Endometrial microvascular endothelial cells (primary cell): ENCODE data around the gene MIER2. TPM values are rescaled to one million over a fixed set of nuclear protein-coding genes. Genes with fewer than 3 reads are reported as not detected.
"Not testable (repeated sequence)": the region's sequence is repeated elsewhere in the genome, so short reads cannot be mapped to it uniquely, and the experiment has no call there.

Experiments used
- in situ Hi-C: cut with HindIII; loops from 2 replicates; pipeline ENCODE4 v1.10.0; 2017; ENCODE audit warnings: low sequenced_read_pairs, low pct_unique_long_range_greater_than_20kb; ENCODE audit errors: inconsistent ontology term
- total RNA-seq: library from RNA; depleted of rRNA; stranded (reverse); fragments of >200 nt; gene quantifications from one replicate; pipeline ENCODE4 v1.2.3, GENCODE V29; 2015; ENCODE audit errors: inconsistent ontology term

MIER2 gene
- total RNA-seq, 1 donor from 2014 or later, result 37.4 TPM

- in situ Hi-C loops, result no loop called here
Measured at GRCh38 chr19:366951-367350, 22.4 kb upstream of the MIER2 start.

- in situ Hi-C loops, result no loop called here
Measured at GRCh38 chr19:366205-366783, 21.7 kb upstream of the MIER2 start.

DNA sequence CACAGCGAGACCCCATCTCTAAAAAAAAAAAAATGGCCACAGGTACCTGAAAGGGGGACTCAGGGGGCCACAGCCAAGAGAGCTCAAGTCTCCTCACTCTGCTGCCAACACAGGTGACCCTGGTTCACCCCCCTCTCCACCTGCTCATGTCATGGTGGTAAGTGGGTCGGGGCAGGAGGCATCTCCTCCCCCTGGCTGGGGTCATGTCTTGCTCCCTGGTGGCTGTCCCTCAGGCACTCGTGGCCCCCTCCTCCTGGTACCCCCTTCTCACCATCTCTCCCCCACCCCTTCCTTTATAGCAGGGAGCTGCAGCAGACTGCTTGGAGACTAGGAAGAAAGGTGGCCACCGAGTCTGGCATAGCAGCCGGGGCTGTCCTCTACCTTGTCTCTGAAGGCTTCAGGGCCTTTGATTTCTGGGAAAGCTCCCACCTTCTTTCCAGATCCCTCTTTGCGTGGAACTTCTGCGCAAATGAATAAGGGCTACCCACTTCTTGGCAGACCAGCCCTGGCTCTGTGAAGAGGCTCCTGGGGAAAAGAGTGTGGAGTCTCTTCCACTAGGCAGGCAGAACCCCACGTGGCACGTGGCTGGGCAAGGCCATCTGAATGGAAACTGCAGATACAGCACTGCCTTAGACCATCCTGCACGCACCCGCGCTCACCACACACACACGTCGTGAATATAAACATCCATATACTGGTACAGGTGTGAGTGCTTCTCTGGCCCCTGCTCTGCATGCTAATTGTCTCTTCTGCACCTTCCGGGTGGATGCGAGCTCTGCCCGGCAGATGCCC lies 20.1 kb upstream of the MIER2 start:
- in situ Hi-C loops, result no loop called here

DNA sequence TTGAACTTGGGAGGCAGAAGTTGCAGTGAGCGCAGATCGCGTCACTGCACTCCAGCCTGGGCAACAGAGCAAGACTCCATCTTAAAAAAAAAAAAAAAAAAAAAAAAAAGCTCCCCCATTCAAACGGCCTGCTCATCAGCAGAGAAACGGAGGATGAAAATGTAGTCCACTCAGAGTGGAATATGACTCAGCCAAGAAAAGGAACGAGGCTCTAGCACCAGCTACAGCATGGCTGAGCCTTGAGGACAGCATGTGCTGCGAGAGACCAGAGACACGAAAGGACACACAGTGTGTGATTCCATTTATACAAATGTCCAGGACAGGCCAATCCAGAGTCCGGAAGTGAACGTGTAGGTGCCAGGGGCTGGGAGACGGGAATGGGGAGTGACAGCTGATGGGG lies 18.1 kb upstream of the MIER2 start:
- in situ Hi-C loops, result no loop called here

- in situ Hi-C loops, result no loop called here
Measured at GRCh38 chr19:362154-362553, 17.6 kb upstream of the MIER2 start.

DNA sequence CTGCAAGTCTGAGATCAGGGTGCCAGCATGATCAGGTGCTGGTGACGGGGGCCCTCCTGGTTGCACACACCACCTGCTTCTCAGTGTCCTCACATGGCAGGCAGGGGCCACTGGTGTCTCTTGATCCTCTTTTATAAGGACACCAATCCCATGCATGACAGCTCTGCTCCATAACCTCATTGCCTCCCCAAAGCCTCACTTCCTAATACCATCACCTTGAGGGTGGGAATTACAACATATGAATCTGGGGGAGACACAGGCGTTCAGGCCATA lies 15.0 kb upstream of the MIER2 start:
- in situ Hi-C loops, result no loop called here

GRCh38 chr19:355536-355935 lies 10.9 kb upstream of the MIER2 start:
- in situ Hi-C loops, result not testable (repeated sequence)

DNA sequence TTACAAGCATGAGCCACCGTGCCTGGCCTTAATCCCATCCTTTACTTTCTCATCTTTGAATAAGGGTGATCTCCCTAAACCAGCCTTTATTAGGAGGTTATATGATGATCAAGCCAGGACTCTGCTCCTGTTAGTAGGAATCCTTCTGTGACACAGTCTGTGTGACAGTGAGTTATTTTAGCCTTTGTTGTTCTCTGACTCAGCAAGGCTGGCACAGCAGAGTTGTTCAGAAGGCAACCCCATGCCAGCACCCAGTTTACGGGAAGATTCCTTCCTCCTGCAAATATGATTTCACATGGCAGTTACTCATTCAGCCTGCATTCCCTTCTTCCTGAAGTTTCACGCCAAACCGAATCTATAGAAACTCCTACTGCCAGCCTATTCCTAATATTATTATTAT lies 10.5 kb upstream of the MIER2 start:
- in situ Hi-C loops, result no loop called here

DNA sequence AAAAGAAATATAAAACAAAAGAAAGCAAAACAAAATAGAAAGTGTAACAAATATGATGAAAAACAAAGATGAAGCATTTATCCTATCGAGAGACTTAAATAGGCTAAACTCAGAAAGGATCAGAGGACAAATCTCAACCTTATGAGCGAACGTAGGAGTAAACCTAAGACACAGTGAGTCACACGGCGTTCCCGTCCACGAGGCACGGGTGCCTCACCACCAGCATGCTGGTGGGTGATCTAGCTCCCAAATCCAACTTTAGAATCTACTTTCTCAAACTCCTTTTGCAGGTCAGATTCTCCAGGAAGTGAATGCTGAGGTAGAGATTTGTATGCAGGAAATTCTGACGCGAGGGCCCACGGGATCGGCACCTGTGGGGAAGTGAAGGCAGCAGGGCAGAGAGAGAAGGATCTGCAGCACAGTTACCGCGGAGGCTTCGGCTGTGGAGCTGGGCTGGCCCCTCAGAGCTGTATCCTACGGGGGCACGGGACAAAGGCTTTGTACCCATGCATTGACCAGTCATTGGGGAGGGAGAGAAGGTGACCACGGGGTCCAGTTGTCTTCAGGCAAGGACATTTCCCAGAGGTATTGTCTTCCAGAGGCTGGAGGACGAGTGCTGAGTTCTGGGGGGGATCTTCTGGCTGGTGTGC lies 7.5 kb upstream of the MIER2 start:
- in situ Hi-C loops, result no loop called here

DNA sequence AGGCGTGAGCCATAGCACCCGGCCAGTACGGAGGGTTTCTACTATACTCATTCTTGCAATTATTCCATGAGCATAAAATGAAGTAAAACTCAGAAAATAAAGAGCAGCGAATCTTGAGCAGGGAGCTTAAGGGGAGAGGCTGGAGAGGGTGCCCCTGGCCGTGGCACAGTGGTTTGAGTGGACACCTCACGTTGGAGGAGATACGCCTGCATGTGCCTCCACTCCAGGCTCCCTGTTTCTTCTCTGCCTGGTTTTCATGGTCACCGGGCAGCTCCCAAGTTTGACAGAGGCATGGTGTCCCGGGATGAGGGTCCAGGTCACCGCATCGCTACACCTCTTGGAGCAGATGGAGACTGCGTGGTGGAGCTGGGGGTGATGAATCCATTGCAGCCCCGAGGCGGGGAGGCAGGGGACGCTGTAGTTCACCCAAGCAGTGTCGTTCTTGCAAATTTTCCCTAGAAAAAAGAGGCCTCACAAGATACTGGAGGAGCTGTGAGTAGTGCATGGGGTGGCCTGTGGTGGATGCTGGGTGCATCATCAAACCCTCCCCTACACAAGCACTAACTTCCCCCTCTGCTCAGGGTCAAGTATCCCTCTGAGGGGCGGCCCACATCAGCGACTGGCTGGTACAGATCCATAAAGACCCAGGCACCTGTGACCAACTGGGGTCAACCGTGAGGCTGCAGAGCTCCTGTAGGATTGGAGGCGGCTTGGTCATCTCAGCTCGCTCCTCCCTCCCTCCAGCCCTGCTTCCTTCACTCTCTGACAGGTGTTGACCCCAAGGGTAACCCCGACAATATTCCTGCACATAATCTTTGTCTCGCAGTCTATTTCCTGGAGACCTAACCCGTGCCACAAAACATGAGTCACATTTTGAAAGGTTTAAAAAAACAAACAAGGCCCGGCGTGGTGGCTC lies 3.6 kb upstream of the MIER2 start:
- in situ Hi-C loops, result no loop called here

GRCh38 chr19:345320-345879 lies 804 bp upstream of the MIER2 start:
- in situ Hi-C loops, result no loop called here

DNA sequence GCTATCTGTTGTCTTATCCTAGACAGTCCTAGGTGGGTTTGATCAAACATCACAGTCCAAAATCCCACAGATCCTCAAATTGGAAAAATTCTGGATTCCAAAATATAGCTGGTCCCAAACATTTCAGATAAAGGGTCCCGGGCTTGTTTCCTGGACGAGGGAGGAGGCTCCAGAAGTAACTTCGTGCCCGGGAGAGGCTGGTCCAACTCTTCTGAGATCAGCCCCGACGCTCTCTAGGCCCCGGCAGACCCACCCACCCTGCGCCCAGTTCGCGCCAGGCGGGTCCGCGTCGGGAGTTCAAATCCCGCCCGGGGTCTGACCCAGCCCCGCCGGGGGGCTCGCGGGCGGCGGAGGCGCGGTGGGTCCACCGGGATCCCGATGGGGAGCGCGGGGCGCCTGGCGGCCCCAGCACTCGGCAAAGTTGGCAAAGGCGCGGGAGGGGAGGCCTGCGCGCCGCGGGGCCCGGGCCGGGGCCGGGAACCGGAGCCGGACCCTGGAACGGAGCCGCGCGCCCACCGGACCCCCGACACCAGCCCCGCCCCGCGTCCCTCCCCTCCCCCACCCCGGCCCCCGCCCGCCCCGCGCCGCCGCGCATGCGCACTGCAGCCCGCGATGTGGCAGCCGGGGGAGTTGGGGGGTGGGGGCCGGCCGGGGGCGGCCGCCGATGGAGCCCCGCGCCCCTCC lies 513 bp downstream of the MIER2 start:
- in situ Hi-C loops, result no loop called here

DNA sequence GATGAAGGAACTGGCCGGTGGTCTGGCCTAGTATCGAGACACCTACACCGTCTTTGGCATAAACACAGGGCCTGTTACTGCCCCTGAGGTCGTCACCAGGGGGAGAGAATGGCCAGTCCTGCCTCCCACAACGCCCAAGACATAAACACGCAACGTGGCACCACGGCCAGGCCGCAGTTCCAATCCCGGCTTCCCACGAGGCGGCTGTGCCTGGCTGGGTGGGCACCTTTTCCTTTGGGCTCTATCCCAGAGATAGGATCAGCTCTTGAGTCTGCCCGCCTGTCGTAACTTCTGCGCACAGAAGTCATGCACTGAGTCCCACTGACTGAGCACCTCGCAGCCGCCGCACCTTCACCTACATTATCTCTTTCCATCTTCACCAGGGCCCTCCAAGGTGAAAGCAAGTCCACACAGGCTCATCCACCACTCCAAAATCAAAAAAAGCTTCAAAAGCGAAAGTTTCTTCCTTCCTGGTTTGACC lies 1.1 kb downstream of the MIER2 start:
- in situ Hi-C loops, result no loop called here

- in situ Hi-C loops, result no loop called here
Measured at GRCh38 chr19:342801-343421, 1.7 kb downstream of the MIER2 start.

DNA sequence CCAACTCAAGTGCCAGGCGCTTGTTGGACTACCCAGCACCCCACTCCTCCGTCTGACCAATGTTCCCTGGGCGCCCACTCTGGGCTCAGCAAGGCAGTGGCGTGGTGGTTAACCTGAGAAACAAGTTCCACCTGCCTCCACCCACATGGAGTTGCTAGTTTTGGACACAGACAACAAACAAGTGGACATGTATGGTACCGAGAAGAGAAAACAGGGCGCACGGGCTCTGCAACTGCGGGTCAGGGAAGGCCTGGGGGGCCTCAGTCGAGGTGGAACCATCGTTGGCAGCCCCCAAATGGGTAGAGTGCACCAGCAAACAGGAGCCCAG lies 2.5 kb downstream of the MIER2 start:
- in situ Hi-C loops, result no loop called here

DNA sequence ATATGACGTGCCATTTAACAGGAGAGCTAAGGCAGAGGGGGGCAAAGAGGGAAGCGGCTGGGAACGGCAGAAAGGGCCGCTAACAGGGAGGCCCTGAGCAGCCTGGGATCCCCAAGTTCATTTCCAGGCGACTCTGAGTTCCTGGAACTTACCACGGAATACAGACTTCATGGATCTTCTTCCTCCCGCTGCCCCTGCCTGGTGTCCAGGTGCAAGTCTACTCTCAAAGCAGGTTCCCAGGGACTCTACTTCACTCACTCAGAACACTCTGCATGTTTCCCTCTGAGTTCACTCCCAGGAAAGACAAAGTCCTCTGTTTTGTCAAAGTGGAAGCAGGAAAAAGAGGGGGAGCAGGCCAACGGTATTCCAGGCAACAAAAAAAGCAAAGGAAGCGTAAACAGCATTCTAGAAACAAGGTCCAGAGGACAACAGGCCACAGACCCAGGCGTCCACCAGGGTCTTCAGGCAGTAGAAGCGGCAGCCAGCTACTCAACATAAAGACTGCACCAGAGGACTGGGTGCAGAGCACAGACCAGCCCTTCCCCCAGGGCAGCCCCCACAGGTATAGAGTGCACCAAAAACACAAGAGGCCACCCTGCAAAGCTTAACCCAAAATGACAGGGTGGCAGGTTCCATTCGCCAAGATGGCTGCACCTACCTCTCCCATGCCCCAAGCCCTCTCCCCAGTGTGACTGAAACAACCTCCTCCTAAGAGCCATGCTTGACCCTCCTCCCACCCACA lies 3.0 kb downstream of the MIER2 start:
- in situ Hi-C loops, result no loop called here

DNA sequence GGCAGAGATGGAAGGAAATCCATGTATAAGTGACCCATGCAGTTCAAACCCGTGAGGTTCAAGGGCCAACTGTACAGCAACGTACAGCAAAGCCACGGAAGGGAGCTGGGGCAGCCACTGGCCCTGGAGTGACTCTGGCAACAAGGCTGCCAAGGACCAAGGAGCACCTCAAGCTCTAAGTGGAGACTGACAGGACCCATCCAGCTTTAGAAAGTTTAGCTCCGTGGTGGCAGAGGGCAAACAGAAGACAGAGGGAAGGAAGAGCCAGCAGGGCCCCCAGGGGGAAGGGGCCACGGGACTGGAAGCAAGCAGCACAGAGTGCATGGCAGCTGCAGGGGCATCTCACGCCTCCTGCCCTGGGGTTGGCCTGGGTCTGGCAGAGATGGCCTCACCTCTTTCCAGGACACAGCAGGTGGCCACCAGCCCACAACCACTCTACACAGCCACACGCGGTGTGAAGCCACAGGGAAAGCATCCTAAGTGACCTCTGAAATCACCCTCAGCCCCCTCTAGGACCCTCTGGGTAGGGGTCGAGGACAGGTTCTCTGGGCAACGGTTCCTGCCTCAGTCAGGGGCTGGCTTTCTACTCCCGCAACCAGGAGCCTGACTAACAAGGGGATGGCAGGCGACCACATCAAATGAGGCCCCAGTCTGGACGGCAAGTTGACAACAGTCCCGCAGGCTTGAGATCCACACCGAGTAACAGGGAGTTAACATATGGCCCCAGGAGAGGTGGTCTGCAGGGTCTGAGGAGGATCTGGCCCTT lies 3.8 kb downstream of the MIER2 start:
- in situ Hi-C loops, result no loop called here
